ENCODE measurements around the gene GUCA1A. TPM values are rescaled to one million over a fixed set of nuclear protein-coding genes. Genes with fewer than 3 reads are reported as not detected.

The GUCA1A gene
- not detected for total RNA-seq

GRCh38 chr6:42173101-42173500 is at the start of gene GUCA1A:
TSS of gene GUCA1A (plus strand) at chr6:42173364. CDS start at chr6:42173614, 250 bp downstream.
- no peaks in the 10 kb centered on the region for H3K36me3 ChIP-seq
- TF ChIP-seq, protein P1, sequence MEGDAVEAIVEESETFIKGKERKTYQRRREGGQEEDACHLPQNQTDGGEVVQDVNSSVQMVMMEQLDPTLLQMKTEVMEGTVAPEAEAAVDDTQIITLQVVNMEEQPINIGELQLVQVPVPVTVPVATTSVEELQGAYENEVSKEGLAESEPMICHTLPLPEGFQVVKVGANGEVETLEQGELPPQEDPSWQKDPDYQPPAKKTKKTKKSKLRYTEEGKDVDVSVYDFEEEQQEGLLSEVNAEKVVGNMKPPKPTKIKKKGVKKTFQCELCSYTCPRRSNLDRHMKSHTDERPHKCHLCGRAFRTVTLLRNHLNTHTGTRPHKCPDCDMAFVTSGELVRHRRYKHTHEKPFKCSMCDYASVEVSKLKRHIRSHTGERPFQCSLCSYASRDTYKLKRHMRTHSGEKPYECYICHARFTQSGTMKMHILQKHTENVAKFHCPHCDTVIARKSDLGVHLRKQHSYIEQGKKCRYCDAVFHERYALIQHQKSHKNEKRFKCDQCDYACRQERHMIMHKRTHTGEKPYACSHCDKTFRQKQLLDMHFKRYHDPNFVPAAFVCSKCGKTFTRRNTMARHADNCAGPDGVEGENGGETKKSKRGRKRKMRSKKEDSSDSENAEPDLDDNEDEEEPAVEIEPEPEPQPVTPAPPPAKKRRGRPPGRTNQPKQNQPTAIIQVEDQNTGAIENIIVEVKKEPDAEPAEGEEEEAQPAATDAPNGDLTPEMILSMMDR (IDR thresholded peaks at IDR 0.05), result no peak
- no peaks in the 10 kb centered on the region for H3K27me3 ChIP-seq
- no peaks in the 10 kb centered on the region for H3K4me1 ChIP-seq
- H3K9me3 ChIP-seq, result no peaks in the 10 kb centered on the region
- H3K4me3 ChIP-seq, result no peak within 1 kb of the TSS
- no peak within 1 kb of the TSS for H3K27ac ChIP-seq
- no peak for DNase-seq (ENCODE audit: low spot score)

DNA sequence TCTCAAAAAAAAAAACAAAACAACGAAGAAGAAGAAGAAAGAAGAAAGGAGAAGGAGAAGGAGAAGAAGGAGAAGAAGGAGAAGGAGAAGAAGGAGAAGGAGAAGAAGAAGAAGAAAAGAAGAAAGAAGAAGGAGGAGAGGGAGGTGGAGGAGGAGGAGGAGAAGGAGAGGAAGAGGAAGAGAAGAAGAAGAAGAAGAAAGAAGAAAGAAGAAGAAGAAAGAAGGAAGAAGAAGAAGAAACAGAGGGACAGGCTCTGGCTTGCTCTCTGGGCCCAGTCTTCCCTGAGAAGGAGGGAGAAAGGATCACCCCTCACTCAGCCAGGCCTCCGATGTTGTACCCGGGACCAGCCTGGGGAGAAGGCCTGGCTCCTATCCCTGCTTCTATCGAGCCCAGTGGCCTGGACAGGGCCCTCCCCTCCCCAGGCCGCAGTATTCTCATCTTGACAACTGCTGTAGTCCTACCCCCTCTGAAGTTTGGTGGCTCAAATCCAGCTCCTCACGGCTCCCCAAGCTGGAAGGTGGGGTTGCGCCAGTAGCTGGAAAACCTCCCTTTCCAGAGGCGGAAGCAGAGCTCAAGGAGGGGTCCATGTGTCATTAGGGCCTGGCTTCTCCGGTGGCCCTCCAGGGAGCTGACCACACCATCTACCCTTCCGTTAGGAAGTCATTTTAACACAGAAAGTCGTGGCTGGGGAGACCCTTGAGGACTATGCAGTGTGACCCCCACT is 49.6 kb upstream of the GUCA1A start:
- Histone ChIP-seq H3K4me1 (peaks cover 0 to 3% of the 10 kb centered on the region in 2 donors), H3K27ac (peak overlapping the region; percentile 1 to 33), H3K9me3 (no peaks in the 10 kb centered on the region), H3K36me3 (no peaks in the 10 kb centered on the region), H3K4me3 (no peak overlapping the region), H3K27me3 (no peaks in the 10 kb centered on the region)
- DNase-seq (ENCODE audit: low spot score), result no peak
- TF ChIP-seq, protein P1 (IDR thresholded peaks at IDR 0.05), result no peak

- TF ChIP-seq, protein P1 (IDR thresholded peaks at IDR 0.05), result no peak
- Histone ChIP-seq H3K4me3 (no peak overlapping the region), H3K27ac (peak overlapping the region in 1 of 2 donors; percentile 33), H3K27me3 (no peaks in the 10 kb centered on the region), H3K4me1 (peaks cover 0 to 9% of the 10 kb centered on the region in 2 donors), H3K9me3 (no peaks in the 10 kb centered on the region), H3K36me3 (no peaks in the 10 kb centered on the region)
- DNase-seq (ENCODE audit: low spot score), result no peak
Observed at GRCh38 chr6:42124223-42124836, 48.8 kb upstream of the GUCA1A start.

- Histone ChIP-seq H3K27me3 (no peaks in the 10 kb centered on the region), H3K36me3 (no peaks in the 10 kb centered on the region), H3K4me1 (peaks cover 0 to 9% of the 10 kb centered on the region in 2 donors), H3K9me3 (no peaks in the 10 kb centered on the region), H3K27ac (no peak overlapping the region), H3K4me3 (no peak overlapping the region)
- TF ChIP-seq, protein P1 (IDR thresholded peaks at IDR 0.05), result no peak
- no peak for DNase-seq (ENCODE audit: low spot score)
Observed at GRCh38 chr6:42125231-42125630, 47.9 kb upstream of the GUCA1A start.

DNA sequence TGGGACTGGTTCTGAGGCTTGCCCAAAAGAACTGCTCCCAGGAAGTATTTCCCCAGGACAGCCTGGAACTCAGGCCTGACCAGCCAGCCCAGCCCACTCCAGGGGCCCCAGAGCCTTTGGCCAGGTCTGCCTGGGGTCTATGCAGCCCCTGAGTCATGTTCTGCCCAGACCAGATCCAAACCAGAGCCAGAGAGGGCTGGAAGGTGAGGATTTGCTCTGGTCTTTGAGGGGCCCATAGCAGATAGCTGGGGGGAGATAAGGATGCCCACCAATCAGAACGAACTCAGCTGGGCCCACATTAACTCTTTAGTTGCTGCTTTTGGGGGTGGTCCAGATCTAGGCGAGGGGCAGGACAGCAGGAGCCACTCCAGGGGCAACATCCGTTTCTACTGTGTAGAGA is 47.5 kb upstream of the GUCA1A start:
- TF ChIP-seq, protein P1 (IDR thresholded peaks at IDR 0.05), result no peak
- no peak overlapping the region for H3K27ac ChIP-seq
- no peaks in the 10 kb centered on the region for H3K9me3 ChIP-seq
- no peaks in the 10 kb centered on the region for H3K36me3 ChIP-seq
- no peak for DNase-seq (ENCODE audit: low spot score)
- H3K4me1 ChIP-seq, result peaks cover 0 to 9% of the 10 kb centered on the region in 2 donors
- no peak overlapping the region for H3K4me3 ChIP-seq
- H3K27me3 ChIP-seq, result no peaks in the 10 kb centered on the region
